Nephron progenitor cell (in vitro differentiated cells): ENCODE data around the gene UTP4.

Source experiments
- DNase-seq: peaks from one replicate; pipeline ENCODE4 v3.0.0; 2021
- H3K27ac Mint-ChIP-seq: 2 replicates; pipeline ENCODE4 v1.8.0; 2021; ENCODE audit warnings: mild to moderate bottlenecking, moderate library complexity, mixed read lengths
- H3K27me3 Mint-ChIP-seq: 2 replicates; pipeline ENCODE4 v1.8.0; 2021; ENCODE audit warnings: mild to moderate bottlenecking, low read depth, mixed read lengths; ENCODE audit not compliant: poor library complexity
- H3K36me3 Mint-ChIP-seq: 2 replicates; pipeline ENCODE4 v1.8.0; 2021; ENCODE audit warnings: low read depth, mixed read lengths
- H3K4me1 Mint-ChIP-seq: 2 replicates; pipeline ENCODE4 v1.8.0; 2021; ENCODE audit warnings: mixed read lengths
- H3K4me3 Mint-ChIP-seq: 2 replicates; pipeline ENCODE4 v1.8.0; 2021; ENCODE audit warnings: mild to moderate bottlenecking, moderate library complexity, mixed read lengths
- H3K9me3 Mint-ChIP-seq: 2 replicates; pipeline ENCODE4 v1.8.0; 2021; ENCODE audit warnings: mild to moderate bottlenecking, moderate library complexity, mixed read lengths
- CTCF ChIP-seq: fragments of 200-600 bp; sonication (generic); IDR thresholded peaks from 2 replicates; pipeline ENCODE4 v1.5.0; 2021; ENCODE audit warnings: antibody characterized with exemption

Gene UTP4

GRCh38 chr16:69108064-69108904 is 24.2 kb upstream of the UTP4 start:
- Mint-ChIP-seq H3K36me3 (peaks cover 14% of the 10 kb centered on the region), H3K4me1 (peaks cover 32% of the 10 kb centered on the region), H3K27me3 (peaks cover 29% of the 10 kb centered on the region), H3K27ac (no peak overlapping the region), H3K4me3 (peak overlapping the region; percentile 83), H3K9me3 (no peaks in the 10 kb centered on the region)
- no peak for TF ChIP-seq CTCF
- DNase-seq = peak; percentile 24

- Mint-ChIP-seq H3K9me3 (no peaks in the 10 kb centered on the region), H3K27ac (no peak overlapping the region), H3K4me3 (no peak overlapping the region), H3K4me1 (peaks cover 38% of the 10 kb centered on the region), H3K27me3 (peaks cover 27% of the 10 kb centered on the region), H3K36me3 (peaks cover 14% of the 10 kb centered on the region)
- DNase-seq = no peak
- no peak for TF ChIP-seq CTCF
Observed at GRCh38 chr16:69108905-69109252, 23.6 kb upstream of the UTP4 start.

- Mint-ChIP-seq H3K9me3 (no peaks in the 10 kb centered on the region), H3K4me1 (peaks cover 38% of the 10 kb centered on the region), H3K36me3 (peaks cover 16% of the 10 kb centered on the region), H3K27me3 (peaks cover 24% of the 10 kb centered on the region), H3K4me3 (no peak overlapping the region), H3K27ac (no peak overlapping the region)
- no peak for TF ChIP-seq CTCF
- DNase-seq = no peak
Observed at GRCh38 chr16:69109486-69110270, 22.8 kb upstream of the UTP4 start.

GRCh38 chr16:69110406-69110805 is 22.0 kb upstream of the UTP4 start:
- no peak for DNase-seq
- Mint-ChIP-seq H3K4me3 (no peak overlapping the region), H3K27ac (no peak overlapping the region), H3K27me3 (peaks cover 16% of the 10 kb centered on the region), H3K36me3 (peaks cover 20% of the 10 kb centered on the region), H3K9me3 (no peaks in the 10 kb centered on the region), H3K4me1 (peaks cover 32% of the 10 kb centered on the region)
- no peak for TF ChIP-seq CTCF

- no peak for DNase-seq
- H3K4me1 Mint-ChIP-seq = peaks cover 28% of the 10 kb centered on the region
- H3K4me3 Mint-ChIP-seq = no peak overlapping the region
- no peak for TF ChIP-seq CTCF
- peaks cover 14% of the 10 kb centered on the region for H3K27me3 Mint-ChIP-seq
- H3K9me3 Mint-ChIP-seq = no peaks in the 10 kb centered on the region
- peaks cover 24% of the 10 kb centered on the region for H3K36me3 Mint-ChIP-seq
- H3K27ac Mint-ChIP-seq = no peak overlapping the region
Observed at GRCh38 chr16:69111216-69111875, 21.1 kb upstream of the UTP4 start.
